ENCODE measurements around the gene PELI2.

PELI2 gene

GRCh38 chr14:56202256-56202655 lies 84.0 kb downstream of the PELI2 start:
- DNase-seq = no peak
- TF ChIP-seq POLR2A (IDR thresholded peaks at IDR 0.05; ENCODE audit: low read length) (no peak), GATA1 (IDR thresholded peaks at IDR 0.05; ENCODE audit: low read depth, low read length) (no peak)

- TF ChIP-seq POLR2A (IDR thresholded peaks at IDR 0.05; ENCODE audit: low read length) (no peak), GATA1 (IDR thresholded peaks at IDR 0.05; ENCODE audit: low read depth, low read length) (no peak)
- DNase-seq = no peak
Observed at GRCh38 chr14:56205881-56206280, 87.7 kb downstream of the PELI2 start.

- no peak for DNase-seq
Observed at GRCh38 chr14:56206596-56206995, 88.4 kb downstream of the PELI2 start.

GRCh38 chr14:56207626-56208292 lies 89.5 kb downstream of the PELI2 start:
- TF ChIP-seq POLR2A (IDR thresholded peaks at IDR 0.05; ENCODE audit: low read length) = no peak
- TF ChIP-seq GATA1 (IDR thresholded peaks at IDR 0.05; ENCODE audit: low read depth, low read length) = no peak
- DNase-seq = no peak

More at GRCh38 chr14:56206596-56206995, 88.4 kb downstream of the PELI2 start:
- TF ChIP-seq GATA1 (IDR thresholded peaks at IDR 0.05; ENCODE audit: low read depth, low read length) = no peak
- no peak for TF ChIP-seq POLR2A (IDR thresholded peaks at IDR 0.05; ENCODE audit: low read length)

- no peak for TF ChIP-seq GATA1 (IDR thresholded peaks at IDR 0.05; ENCODE audit: low read depth, low read length)
- TF ChIP-seq POLR2A (IDR thresholded peaks at IDR 0.05; ENCODE audit: low read length) = no peak
- DNase-seq = no peak
Observed at GRCh38 chr14:56208520-56208919, 90.3 kb downstream of the PELI2 start.

GRCh38 chr14:56210571-56210970 lies 92.4 kb downstream of the PELI2 start:
- no peak for TF ChIP-seq GATA1 (IDR thresholded peaks at IDR 0.05; ENCODE audit: low read depth, low read length)
- TF ChIP-seq POLR2A (IDR thresholded peaks at IDR 0.05; ENCODE audit: low read length) = no peak
- no peak for DNase-seq

- DNase-seq = no peak
Observed at GRCh38 chr14:56211084-56211483, 92.9 kb downstream of the PELI2 start.

GRCh38 chr14:56211844-56212243 lies 93.6 kb downstream of the PELI2 start:
- no peak for TF ChIP-seq GATA1 (IDR thresholded peaks at IDR 0.05; ENCODE audit: low read depth, low read length)
- no peak for TF ChIP-seq POLR2A (IDR thresholded peaks at IDR 0.05; ENCODE audit: low read length)
- DNase-seq = no peak

More at GRCh38 chr14:56211084-56211483, 92.9 kb downstream of the PELI2 start:
- TF ChIP-seq GATA1 (IDR thresholded peaks at IDR 0.05; ENCODE audit: low read depth, low read length) (no peak), POLR2A (IDR thresholded peaks at IDR 0.05; ENCODE audit: low read length) (no peak)

- TF ChIP-seq GATA1 (IDR thresholded peaks at IDR 0.05; ENCODE audit: low read depth, low read length) (no peak), POLR2A (IDR thresholded peaks at IDR 0.05; ENCODE audit: low read length) (no peak)
Observed at GRCh38 chr14:56212521-56212920, 94.3 kb downstream of the PELI2 start.

GRCh38 chr14:56213306-56213705 lies 95.1 kb downstream of the PELI2 start:
- TF ChIP-seq POLR2A (IDR thresholded peaks at IDR 0.05; ENCODE audit: low read length) (no peak), GATA1 (IDR thresholded peaks at IDR 0.05; ENCODE audit: low read depth, low read length) (no peak)
- no peak for DNase-seq

More at GRCh38 chr14:56212521-56212920, 94.3 kb downstream of the PELI2 start:
- no peak for DNase-seq

GRCh38 chr14:56215180-56215579 lies 97.0 kb downstream of the PELI2 start:
- DNase-seq = no peak
- TF ChIP-seq POLR2A (IDR thresholded peaks at IDR 0.05; ENCODE audit: low read length) = no peak
- no peak for TF ChIP-seq GATA1 (IDR thresholded peaks at IDR 0.05; ENCODE audit: low read depth, low read length)

- TF ChIP-seq GATA1 (IDR thresholded peaks at IDR 0.05; ENCODE audit: low read depth, low read length) (no peak), POLR2A (IDR thresholded peaks at IDR 0.05; ENCODE audit: low read length) (peak; percentile 68)
- DNase-seq = peak; percentile 54 to 68
Observed at GRCh38 chr14:56216626-56217379, 98.6 kb downstream of the PELI2 start.

- peak; percentile 50 for TF ChIP-seq POLR2A (IDR thresholded peaks at IDR 0.05; ENCODE audit: low read length)
- no peak for TF ChIP-seq GATA1 (IDR thresholded peaks at IDR 0.05; ENCODE audit: low read depth, low read length)
Observed at GRCh38 chr14:56217380-56218045, 99.3 kb downstream of the PELI2 start.

More at GRCh38 chr14:56217380-56218045, 99.3 kb downstream of the PELI2 start:
- DNase-seq = no peak
